D341Med (cell line): ENCODE measurements around the gene CD37.
A peak's percentile ranks its signal among the peaks of the same experiment; 100 is the strongest.
"Not testable (repeated sequence)": the region's sequence is repeated elsewhere in the genome, so short reads cannot be mapped to it uniquely, and the experiment has no call there.

Experiments used
- DNase-seq: peaks from one replicate; pipeline ENCODE4 v3.0.0; 2012; ENCODE audit warnings: low spot score

CD37 gene

GRCh38 chr19:49335071-49335783 is at the start of gene CD37:
Gene CD37 (plus strand): TSS chr19:49335406. CDS start chr19:49335541, 135 bp downstream.
- no peak for DNase-seq

GRCh38 chr19:49287141-49287770 is 48.0 kb upstream of the CD37 start:
- DNase-seq: no peak

GRCh38 chr19:49288205-49288604 is 47.0 kb upstream of the CD37 start:
- not testable (repeated sequence) for DNase-seq

- DNase-seq: not testable (repeated sequence)
These were observed 45.9 kb upstream of the CD37 start for GRCh38 chr19:49289286-49289685.

- no peak for DNase-seq
These were observed 44.7 kb upstream of the CD37 start for GRCh38 chr19:49290517-49290916.

GRCh38 chr19:49294401-49294800 is 40.8 kb upstream of the CD37 start:
- DNase-seq: no peak

GRCh38 chr19:49295208-49295880 is 39.9 kb upstream of the CD37 start:
- no peak for DNase-seq

GRCh38 chr19:49297403-49297802 is 37.8 kb upstream of the CD37 start:
- no peak for DNase-seq

- DNase-seq: not testable (repeated sequence)
These were observed 36.6 kb upstream of the CD37 start for GRCh38 chr19:49298653-49299052.

- peak; percentile 90 for DNase-seq
These were observed 33.9 kb upstream of the CD37 start for GRCh38 chr19:49301165-49301865.

GRCh38 chr19:49301866-49302252 is 33.3 kb upstream of the CD37 start:
- no peak for DNase-seq

GRCh38 chr19:49306734-49307133 is 28.5 kb upstream of the CD37 start:
- not testable (repeated sequence) for DNase-seq

- no peak for DNase-seq
These were observed 26.1 kb upstream of the CD37 start for GRCh38 chr19:49309087-49309486.

- no peak for DNase-seq
These were observed 20.1 kb upstream of the CD37 start for GRCh38 chr19:49315111-49315510.

GRCh38 chr19:49316284-49316683 is 18.9 kb upstream of the CD37 start:
- DNase-seq: no peak

- no peak for DNase-seq
These were observed 16.9 kb upstream of the CD37 start for GRCh38 chr19:49318296-49318695.

GRCh38 chr19:49324801-49325576 is 10.2 kb upstream of the CD37 start, which contains the start of gene SLC6A16:
Gene SLC6A16 (minus strand): TSS chr19:49325191. CDS start chr19:49311347, 13,844 bp downstream.
- DNase-seq: no peak

- DNase-seq: not testable (repeated sequence)
These were observed 9.4 kb upstream of the CD37 start for GRCh38 chr19:49325756-49326155.

GRCh38 chr19:49326165-49326704 is 9.0 kb upstream of the CD37 start:
- no peak for DNase-seq

- peak; percentile 50 for DNase-seq
These were observed 7.2 kb upstream of the CD37 start for GRCh38 chr19:49327878-49328544.

- no peak for DNase-seq
These were observed 6.5 kb upstream of the CD37 start for GRCh38 chr19:49328741-49329140.
